Stomach (tissue), 4 donors: Measurements from ENCODE around the gene CCNT2.

Experiments
- CTCF ChIP-seq, 7 experiments: fragments of 450-650 bp in 4 of 7; fragments of 200-600 bp in 3 of 7; sonication (generic) in 3 of 7; IDR thresholded peaks; one replicate each; pipeline ENCODE4 v1.5.1; 2016 to 2019; ENCODE audit warnings: antibody characterized with exemption in 7 of 7, control low read depth in 2 of 7, mild to moderate bottlenecking in 1 of 7
- POLR2A ChIP-seq, 4 donors: fragments of 450-650 bp; IDR thresholded peaks; one replicate each; pipeline ENCODE4 v1.6.1; 2016; ENCODE audit warnings: antibody characterized with exemption in 4 of 4, control low read depth in 2 of 4, mild to moderate bottlenecking in 1 of 4, moderate library complexity in 1 of 4
- POLR2AphosphoS5 ChIP-seq, 3 donors: sonication (generic); formaldehyde crosslinking; IDR thresholded peaks; one replicate each; pipeline ENCODE4 v1.6.1; 2016; ENCODE audit warnings: antibody characterized with exemption in 3 of 3

GRCh38 chr2:134917888-134918525, 615 bp upstream of the CCNT2 start:
- TF ChIP-seq POLR2AphosphoS5 (IDR thresholded peaks at IDR 0.05), result peak; percentile 72 to 96 (median 85)
- peak in 2 of 4 donors; percentile 40 to 78 for TF ChIP-seq POLR2A (IDR thresholded peaks at IDR 0.05)
- peak in 4 of 7 experiments; percentile 9 to 36 (median 22) for TF ChIP-seq CTCF (IDR thresholded peaks at IDR 0.05)
